Neural cell (in vitro differentiated cells): ENCODE measurements around the gene TMEM269. TPM values are rescaled to one million over a fixed set of nuclear protein-coding genes. Genes with fewer than 3 reads are reported as not detected.

Experiments used
- H2AFZ ChIP-seq: fragments of 200-600, 300-800 bp; sonication (generic), shearing (Covaris generic); 2 replicates; pipeline ENCODE4 v1.6.0; 2014; ENCODE audit warnings: low read depth, mild to moderate bottlenecking, antibody characterized with exemption, low read length, moderate library complexity
- H3F3A ChIP-seq: fragments of 200-600 bp; shearing (Covaris generic); 2 replicates; pipeline ENCODE4 v1.6.1; 2016; ENCODE audit warnings: mild to moderate bottlenecking, moderate library complexity, mixed read lengths, antibody characterized with exemption, low read length; ENCODE audit not compliant: insufficient read depth, poor library complexity, severe bottlenecking
- H3K27ac ChIP-seq: fragments of 200-600, 300-800 bp; sonication (generic), shearing (Covaris generic); 2 replicates; pipeline ENCODE4 v1.5.1; 2014; ENCODE audit warnings: mild to moderate bottlenecking, low read length, moderate library complexity
- H3K27me3 ChIP-seq: fragments of 300-800, 200-600 bp; sonication (generic), shearing (Covaris generic); 2 replicates; pipeline ENCODE4 v1.6.0; 2014; ENCODE audit warnings: mild to moderate bottlenecking, low read depth, low read length, moderate library complexity; ENCODE audit not compliant: insufficient read depth
- H3K36me3 ChIP-seq: fragments of 300-800, 200-600 bp; sonication (generic), shearing (Covaris generic); 2 replicates; pipeline ENCODE4 v1.5.1; 2014; ENCODE audit warnings: mild to moderate bottlenecking, antibody characterized with exemption, low read length, moderate library complexity; ENCODE audit not compliant: insufficient read depth
- H3K4me2 ChIP-seq: fragments of 300-800, 200-600 bp; sonication (generic), shearing (Covaris generic); 2 replicates; pipeline ENCODE4 v1.6.0; 2014; ENCODE audit warnings: mild to moderate bottlenecking, low read length
- H3K4me3 ChIP-seq: fragments of 300-800, 200-600 bp; sonication (generic), shearing (Covaris generic); 2 replicates; pipeline ENCODE4 v1.5.1; 2014; ENCODE audit warnings: mild to moderate bottlenecking, low read length, moderate library complexity
- H3K79me2 ChIP-seq: fragments of 200-600 bp; shearing (Covaris generic); replicated peaks from 2 replicates; pipeline ENCODE4 v1.6.0; 2014; ENCODE audit warnings: mild to moderate bottlenecking, low read length, moderate library complexity; ENCODE audit not compliant: insufficient read depth
- H3K9ac ChIP-seq: fragments of 300-800, 200-600 bp; sonication (generic), shearing (Covaris generic); 2 replicates; pipeline ENCODE4 v1.6.1; 2016; ENCODE audit warnings: mild to moderate bottlenecking, low read length, mixed read lengths
- H3K9me2 ChIP-seq: fragments of 200-600 bp; shearing (Covaris generic); 2 replicates; pipeline ENCODE4 v1.6.1; 2016; ENCODE audit warnings: mild to moderate bottlenecking, low read length, mixed read lengths; ENCODE audit not compliant: insufficient read depth
- H3K9me3 ChIP-seq: fragments of 200-600, 300-800 bp; sonication (generic), shearing (Covaris generic); 2 replicates; pipeline ENCODE4 v1.6.1; 2016; ENCODE audit warnings: mild to moderate bottlenecking, mixed run types, low read length, moderate library complexity, mixed read lengths
- H4K20me1 ChIP-seq: fragments of 200-600 bp; shearing (Covaris generic); 2 replicates; pipeline ENCODE4 v1.6.1; 2016; ENCODE audit warnings: mild to moderate bottlenecking, mixed run types; ENCODE audit not compliant: insufficient read depth
- CTCF ChIP-seq: fragments of 450-650 bp; IDR thresholded peaks from 2 replicates; pipeline ENCODE4 v1.5.1; 2014; ENCODE audit warnings: antibody characterized with exemption, mild to moderate bottlenecking, moderate library complexity; ENCODE audit not compliant: poor library complexity, severe bottlenecking
- EP300 ChIP-seq: fragments of 450-650 bp; conservative IDR thresholded peaks from 2 replicates; pipeline ENCODE4 v1.6.1; 2014; ENCODE audit warnings: antibody characterized with exemption, mild to moderate bottlenecking, moderate library complexity; ENCODE audit not compliant: poor library complexity, severe bottlenecking
- EZH2 ChIP-seq: fragments of 200-600, 300-800 bp; shearing (Covaris generic), sonication (generic); IDR thresholded peaks from 2 replicates; pipeline ENCODE4 v1.6.1; 2014; ENCODE audit warnings: antibody characterized with exemption, low read length, borderline replicate concordance, mild to moderate bottlenecking; ENCODE audit not compliant: insufficient read depth, poor library complexity, severe bottlenecking
- POLR2AphosphoS5 ChIP-seq: IDR thresholded peaks from 2 replicates; pipeline ENCODE4 v1.6.1; 2012
- RAD21 ChIP-seq: fragments of 450-650 bp; conservative IDR thresholded peaks from 2 replicates; pipeline ENCODE4 v1.6.1; 2014; ENCODE audit warnings: antibody characterized with exemption, mild to moderate bottlenecking, moderate library complexity
- REST ChIP-seq: IDR thresholded peaks from 2 replicates; pipeline ENCODE4 v1.6.1; 2012; ENCODE audit warnings: borderline replicate concordance
- SMC3 ChIP-seq: fragments of 450-650 bp; conservative IDR thresholded peaks from 2 replicates; pipeline ENCODE4 v1.6.1; 2014; ENCODE audit warnings: antibody characterized with exemption, mild to moderate bottlenecking, moderate library complexity; ENCODE audit not compliant: poor library complexity
- TAF1 ChIP-seq: IDR thresholded peaks from 2 replicates; pipeline ENCODE4 v1.6.1; 2012; ENCODE audit warnings: low read depth
- polyA plus RNA-seq: library from polyadenylated mRNA; depleted of rRNA; stranded (reverse); fragments of >200 nt; gene quantifications from 2 replicates; pipeline ENCODE4 v1.2.3, GENCODE V29; 2014

TMEM269 gene
- polyA plus RNA-seq, 1 donor from 2014 or later: 1.1 TPM

DNA sequence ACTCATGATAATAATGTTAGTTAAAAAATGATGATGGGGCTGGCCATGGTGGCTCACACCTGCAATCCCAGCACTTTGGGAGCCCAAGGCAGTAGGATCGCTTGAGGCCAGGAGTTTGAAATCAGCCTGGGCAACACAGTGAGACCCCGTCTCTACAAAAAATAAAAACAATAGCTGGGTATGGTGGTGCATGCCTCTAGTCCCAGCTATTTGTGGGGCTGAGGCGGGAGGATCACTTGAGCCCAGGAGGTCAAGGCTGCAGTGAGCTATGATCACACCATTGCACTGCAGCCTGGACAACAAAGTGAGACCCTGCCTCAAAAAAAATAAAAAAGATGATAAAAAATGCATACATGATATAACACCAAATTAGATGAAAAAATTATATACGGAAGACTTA, 23.2 kb upstream of the TMEM269 start:
- Histone ChIP-seq H3K4me2 (no peak overlapping the region), H3K36me3 (no peaks in the 10 kb centered on the region), H3K9me2 (no peaks in the 10 kb centered on the region), H3K4me3 (no peak overlapping the region), H3K9ac (no peak overlapping the region), H3K27me3 (no peaks in the 10 kb centered on the region), H3K9me3 (no peaks in the 10 kb centered on the region), H3K27ac (no peak overlapping the region), H2AFZ (no peak overlapping the region), H3F3A (no peaks in the 10 kb centered on the region), H4K20me1 (no peaks in the 10 kb centered on the region), H3K79me2 (peaks cover 34% of the 10 kb centered on the region)
- TF ChIP-seq RAD21: no peak
- TF ChIP-seq REST: no peak
- no peak for TF ChIP-seq SMC3
- TF ChIP-seq POLR2AphosphoS5: no peak
- no peak for TF ChIP-seq CTCF
- no peak for TF ChIP-seq TAF1

GRCh38 chr1:42762269-42762668, 22.5 kb upstream of the TMEM269 start:
- Histone ChIP-seq H3K4me3 (no peak overlapping the region), H3K9me3 (no peaks in the 10 kb centered on the region), H3K27me3 (no peaks in the 10 kb centered on the region), H3F3A (no peaks in the 10 kb centered on the region), H3K27ac (no peak overlapping the region), H3K9ac (no peak overlapping the region), H3K4me2 (no peak overlapping the region), H4K20me1 (no peaks in the 10 kb centered on the region), H2AFZ (no peak overlapping the region), H3K9me2 (no peaks in the 10 kb centered on the region), H3K79me2 (peaks cover 34% of the 10 kb centered on the region), H3K36me3 (no peaks in the 10 kb centered on the region)
- TF ChIP-seq POLR2AphosphoS5: no peak
- TF ChIP-seq CTCF: no peak
- TF ChIP-seq EZH2: no peak
- no peak for TF ChIP-seq SMC3
- TF ChIP-seq TAF1: no peak
- no peak for TF ChIP-seq EP300
- no peak for TF ChIP-seq REST
- no peak for TF ChIP-seq RAD21
